ENCODE data around the gene ZNFX1.

Gene ZNFX1

GRCh38 chr20:49259284-49259683 lies 18.6 kb downstream of the ZNFX1 start:
- DNase-seq (ENCODE audit: extremely low read depth, low read depth): no peak
- no peak for TF ChIP-seq CTCF (IDR thresholded peaks at IDR 0.05; ENCODE audit: low read depth, low read length)

GRCh38 chr20:49256261-49256660 lies 21.6 kb downstream of the ZNFX1 start:
- TF ChIP-seq CTCF (IDR thresholded peaks at IDR 0.05; ENCODE audit: low read depth, low read length): no peak
- no peak for DNase-seq (ENCODE audit: extremely low read depth, low read depth)

GRCh38 chr20:49252556-49253350 lies 25.1 kb downstream of the ZNFX1 start:
- no peak for TF ChIP-seq CTCF (IDR thresholded peaks at IDR 0.05; ENCODE audit: low read depth, low read length)
- DNase-seq (ENCODE audit: extremely low read depth, low read depth): no peak

- no peak for TF ChIP-seq CTCF (IDR thresholded peaks at IDR 0.05; ENCODE audit: low read depth, low read length)
- DNase-seq (ENCODE audit: extremely low read depth, low read depth): no peak
These were observed 28.8 kb downstream of the ZNFX1 start for GRCh38 chr20:49248879-49249665.

GRCh38 chr20:49248301-49248700 lies 29.6 kb downstream of the ZNFX1 start:
- TF ChIP-seq CTCF (IDR thresholded peaks at IDR 0.05; ENCODE audit: low read depth, low read length): no peak
- no peak for DNase-seq (ENCODE audit: extremely low read depth, low read depth)

- no peak for DNase-seq (ENCODE audit: extremely low read depth, low read depth)
- no peak for TF ChIP-seq CTCF (IDR thresholded peaks at IDR 0.05; ENCODE audit: low read depth, low read length)
These were observed 30.1 kb downstream of the ZNFX1 start for GRCh38 chr20:49247792-49248191.

GRCh38 chr20:49247169-49247723 lies 30.6 kb downstream of the ZNFX1 start:
- TF ChIP-seq CTCF (IDR thresholded peaks at IDR 0.05; ENCODE audit: low read depth, low read length): no peak
- no peak for DNase-seq (ENCODE audit: extremely low read depth, low read depth)

All from AG09319 (cell line).